Embryonic facial prominence (tissue), 1 donor: ENCODE measurements around the gene ARRB2.
"Not testable (repeated sequence)": the region's sequence is repeated elsewhere in the genome, so short reads cannot be mapped to it uniquely, and the experiment has no call there.

Source experiments
- DNase-seq: peaks from one replicate; pipeline ENCODE4 v3.0.0-alpha.2; 2016; ENCODE audit errors: extremely low spot score

Gene ARRB2

DNA sequence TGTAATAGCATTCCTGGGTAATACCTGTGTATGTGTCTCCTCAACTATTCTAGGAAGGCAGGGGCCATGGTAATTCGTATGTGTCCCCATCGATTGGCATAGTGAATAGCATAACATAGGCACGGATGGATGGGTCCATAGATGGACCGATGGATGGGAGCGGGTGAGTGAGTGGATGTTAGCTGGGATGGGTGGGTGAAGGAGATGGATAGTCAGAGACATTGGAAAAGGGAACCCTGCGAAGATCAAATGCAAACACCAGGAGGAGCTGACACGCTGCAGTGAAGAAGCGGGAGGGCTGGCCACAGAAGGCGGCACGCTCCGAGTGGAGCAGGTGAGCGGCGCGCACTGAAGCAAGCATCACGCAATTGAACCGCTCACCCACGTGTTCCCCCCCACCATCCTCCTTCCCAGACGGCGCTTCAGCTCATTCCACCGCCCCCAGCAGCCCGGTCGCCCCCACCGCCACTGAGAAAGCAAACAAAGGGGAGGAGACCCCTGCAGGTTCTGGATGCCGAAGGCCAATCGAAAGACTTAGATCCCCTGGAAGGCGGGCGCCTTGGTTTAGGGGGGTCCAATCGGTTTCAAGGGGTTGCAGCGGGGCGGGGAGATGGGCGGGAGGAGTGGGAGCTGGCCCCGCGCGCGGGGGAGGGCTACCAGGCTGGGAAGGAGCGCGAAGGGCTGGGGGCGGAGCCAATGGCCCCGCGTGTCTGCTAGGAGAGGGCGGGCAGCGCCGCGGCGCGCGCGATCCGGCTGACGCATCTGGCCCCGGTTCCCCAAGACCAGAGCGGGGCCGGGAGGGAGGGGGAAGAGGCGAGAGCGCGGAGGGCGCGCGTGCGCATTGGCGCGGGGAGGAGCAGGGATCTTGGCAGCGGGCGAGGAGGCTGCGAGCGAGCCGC, at the start of gene ARRB2:
Gene ARRB2 (plus strand): TSS at position 839 of the 899 bp plus-strand sequence. CDS start 90 bp downstream, outside the sequence.
- DNase-seq, result peak; percentile 97

GRCh38 chr17:4663711-4664110, 46.7 kb upstream of the ARRB2 start:
- no peak for DNase-seq

GRCh38 chr17:4664230-4664629, 46.2 kb upstream of the ARRB2 start:
- no peak for DNase-seq

- no peak for DNase-seq
Measured at GRCh38 chr17:4665027-4665426, 45.4 kb upstream of the ARRB2 start.

DNA sequence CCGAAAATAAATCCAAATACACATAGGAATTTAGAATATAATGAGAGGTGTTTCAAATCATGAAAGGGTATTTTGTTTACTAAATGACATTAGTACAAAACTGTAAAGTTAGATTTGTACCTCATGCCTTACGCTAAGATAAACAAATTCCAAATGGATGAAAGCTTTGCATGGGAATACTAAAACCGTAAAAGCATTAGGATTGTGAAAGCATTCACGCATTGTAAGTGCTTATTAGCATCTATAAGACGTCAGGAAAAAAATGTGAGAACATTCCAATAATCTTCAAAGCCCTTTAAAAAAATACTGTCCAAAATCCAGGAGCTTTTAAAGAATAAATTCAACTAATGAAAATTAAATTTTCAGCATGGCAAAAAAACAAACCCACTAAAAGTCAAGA, 44.1 kb upstream of the ARRB2 start:
- no peak for DNase-seq

GRCh38 chr17:4667166-4667565, 43.3 kb upstream of the ARRB2 start:
- DNase-seq, result no peak

DNA sequence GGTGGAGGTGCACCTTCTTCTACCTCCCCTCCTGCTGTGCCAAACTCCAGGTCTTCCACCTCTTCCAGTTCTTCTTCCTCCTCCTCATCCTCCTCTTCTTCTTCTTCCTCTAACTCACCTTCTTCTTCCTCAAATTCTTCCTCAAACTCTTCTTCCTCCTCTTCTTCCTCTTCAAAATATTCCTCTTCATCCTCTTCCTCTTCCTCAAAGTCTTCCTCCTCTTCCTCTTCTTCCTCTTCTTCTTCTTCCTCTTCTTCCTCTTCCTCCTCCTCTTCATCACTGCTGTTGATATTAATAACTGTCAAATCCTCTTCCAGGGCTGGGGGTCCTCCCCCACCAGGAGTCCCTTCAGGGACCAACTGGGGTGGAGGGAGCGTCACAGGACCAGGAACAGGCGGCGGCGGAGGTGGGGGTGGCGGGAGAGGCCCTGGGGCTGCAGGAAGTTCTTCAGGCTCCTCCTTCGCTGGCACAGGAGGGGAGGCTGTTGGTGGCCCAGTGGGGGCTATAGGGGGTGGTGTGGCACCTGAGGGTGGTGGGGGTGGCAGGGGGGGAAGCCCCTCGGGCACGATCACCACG, 38.3 kb upstream of the ARRB2 start:
- no peak for DNase-seq

DNA sequence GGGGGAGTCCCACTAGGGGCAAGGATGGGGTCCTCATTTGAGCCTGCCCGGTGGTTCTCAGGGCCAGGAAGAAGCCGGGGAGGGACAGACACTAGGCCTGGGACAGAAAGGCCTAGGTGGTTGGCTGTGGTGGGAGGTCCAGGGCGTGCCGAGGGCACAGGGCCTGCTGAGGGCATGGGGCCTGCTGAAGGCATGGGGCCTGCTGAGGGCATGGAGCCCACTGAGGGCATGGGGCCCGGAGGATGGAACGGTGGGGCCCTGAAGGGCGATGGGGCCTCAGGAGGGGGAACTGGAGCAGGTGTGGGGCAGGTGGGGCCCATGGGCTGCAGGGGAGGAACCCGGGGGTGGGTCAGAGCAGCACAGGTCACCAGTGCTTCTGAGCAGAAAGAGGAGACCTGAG, 37.7 kb upstream of the ARRB2 start:
- no peak for DNase-seq

DNA sequence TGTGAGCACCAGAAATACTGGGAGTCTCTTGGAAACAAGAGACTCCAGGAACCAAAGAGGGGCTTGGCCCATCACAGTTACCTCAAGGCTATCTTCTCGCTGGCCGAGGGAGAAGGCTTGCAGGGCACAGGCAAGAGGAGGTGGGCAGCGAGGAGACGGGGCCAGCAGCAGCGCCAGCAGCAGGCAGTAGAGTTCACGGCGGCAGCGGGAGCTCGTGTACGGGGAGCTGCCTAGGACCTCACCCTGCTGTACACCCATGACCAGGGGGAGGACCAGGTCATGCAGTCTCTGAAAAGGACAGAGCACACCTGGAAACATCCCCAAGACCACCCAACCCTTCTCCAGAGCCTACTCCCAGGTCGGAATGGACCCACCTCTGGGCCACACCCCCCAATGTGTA, 37.3 kb upstream of the ARRB2 start:
- DNase-seq, result no peak

DNA sequence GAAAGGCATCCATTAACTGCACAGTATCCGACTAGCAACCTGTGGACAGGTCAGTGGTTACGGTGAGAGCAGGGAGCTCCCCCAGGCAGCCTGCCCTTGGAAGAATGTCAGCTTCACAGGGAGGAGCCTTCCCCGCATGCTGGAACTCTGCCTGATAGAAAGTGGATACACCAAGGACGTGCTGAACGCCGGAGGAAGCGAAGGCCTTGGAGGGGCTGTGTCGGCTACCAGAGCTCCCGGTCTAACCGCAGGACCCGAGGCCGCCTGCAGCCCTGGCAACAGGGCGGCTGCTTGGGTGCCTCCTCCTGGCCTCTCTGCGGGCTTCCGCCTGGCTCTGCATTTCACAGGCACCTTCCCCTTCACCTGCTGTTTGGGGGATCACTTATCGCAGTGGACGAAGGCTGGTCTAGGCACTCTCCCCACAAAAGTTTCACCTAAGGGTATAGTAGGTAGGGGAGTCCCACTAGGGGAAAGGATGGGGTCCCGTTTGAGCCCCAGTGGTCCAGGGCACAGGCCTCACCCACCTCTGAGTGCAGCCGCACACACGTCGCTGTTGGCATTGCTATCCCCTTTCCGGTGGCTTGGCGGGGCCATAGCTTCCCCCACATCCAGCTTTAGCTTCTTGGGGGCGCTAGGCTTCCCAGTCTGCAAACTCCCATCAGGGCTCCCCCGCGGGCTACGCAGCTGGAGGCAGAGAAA, 36.3 kb upstream of the ARRB2 start:
- DNase-seq, result no peak

DNA sequence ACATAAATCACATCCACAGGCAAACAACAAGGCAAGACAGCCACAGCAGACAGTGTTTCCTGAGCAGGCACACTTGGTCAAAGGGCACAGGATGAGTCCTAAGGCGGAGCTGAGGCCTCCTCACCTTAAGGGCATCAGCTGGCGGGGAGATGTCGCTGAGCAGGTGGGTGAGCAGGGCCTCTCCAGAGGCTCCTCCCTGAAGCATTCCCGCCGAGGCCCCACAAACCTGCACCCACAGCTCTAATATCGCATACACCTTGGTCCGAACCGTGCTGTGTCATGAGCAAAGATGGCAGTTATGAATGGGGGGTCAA, 35.8 kb upstream of the ARRB2 start:
- DNase-seq, result no peak

GRCh38 chr17:4675791-4676190, 34.6 kb upstream of the ARRB2 start:
- DNase-seq, result no peak

DNA sequence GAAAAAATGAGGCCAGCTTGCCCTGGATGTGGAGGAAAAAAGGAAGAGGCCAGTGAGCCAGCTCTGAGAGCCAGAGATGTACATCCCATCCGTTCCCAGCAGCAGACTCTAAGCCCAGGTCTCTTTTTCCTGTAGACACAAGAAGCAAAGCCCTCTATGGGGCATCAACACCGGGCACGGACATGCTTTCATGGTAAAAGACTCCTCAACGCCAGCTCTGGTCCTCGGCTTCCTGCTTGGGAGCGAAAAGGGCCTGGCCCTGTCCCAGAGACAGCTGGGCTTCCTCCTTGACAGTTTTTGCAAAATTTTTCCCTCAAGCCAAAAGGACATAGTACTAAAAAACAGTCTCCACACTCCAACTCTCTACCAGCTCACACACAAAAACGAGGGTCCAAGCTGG, 33.6 kb upstream of the ARRB2 start:
- no peak for DNase-seq

GRCh38 chr17:4678448-4679026, 31.9 kb upstream of the ARRB2 start:
- DNase-seq, result no peak

DNA sequence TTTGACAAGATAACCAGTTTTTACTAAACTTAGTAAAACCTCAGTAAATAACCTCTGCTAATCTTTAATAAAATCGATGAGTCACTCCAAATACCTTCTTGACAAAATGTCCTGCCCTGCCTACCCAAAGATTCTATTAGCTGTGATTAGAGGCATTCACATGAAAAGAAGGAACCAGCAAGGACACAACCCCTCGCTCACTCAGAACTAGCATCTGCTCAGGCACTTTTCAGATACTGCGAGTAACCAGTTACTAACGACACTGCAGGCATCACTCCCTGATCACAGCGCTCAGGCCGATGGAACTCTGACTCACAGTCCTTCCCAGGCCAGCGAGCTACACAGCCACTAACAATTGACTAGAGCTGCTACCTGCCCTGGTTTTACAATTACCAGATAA, 30.8 kb upstream of the ARRB2 start:
- no peak for DNase-seq

DNA sequence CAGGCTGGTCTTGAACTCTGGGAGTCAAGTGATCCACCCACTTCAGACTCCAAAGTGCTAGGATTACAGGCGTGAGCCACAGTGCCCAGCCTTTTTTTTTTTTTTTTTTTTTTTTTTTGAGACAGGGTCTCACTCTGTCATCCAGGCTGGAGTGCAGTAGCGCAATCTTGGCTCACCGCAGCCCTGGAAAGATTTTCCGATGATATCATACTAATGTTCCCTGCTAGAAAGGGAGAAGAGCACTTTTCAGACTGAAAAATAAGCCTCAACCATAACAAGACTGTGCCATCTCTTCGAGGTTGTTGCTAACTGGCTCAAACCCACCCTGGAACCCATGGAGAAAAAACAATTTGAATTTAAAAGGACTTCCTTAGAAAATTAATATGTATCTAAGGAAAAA, 26.7 kb upstream of the ARRB2 start:
- not testable (repeated sequence) for DNase-seq

DNA sequence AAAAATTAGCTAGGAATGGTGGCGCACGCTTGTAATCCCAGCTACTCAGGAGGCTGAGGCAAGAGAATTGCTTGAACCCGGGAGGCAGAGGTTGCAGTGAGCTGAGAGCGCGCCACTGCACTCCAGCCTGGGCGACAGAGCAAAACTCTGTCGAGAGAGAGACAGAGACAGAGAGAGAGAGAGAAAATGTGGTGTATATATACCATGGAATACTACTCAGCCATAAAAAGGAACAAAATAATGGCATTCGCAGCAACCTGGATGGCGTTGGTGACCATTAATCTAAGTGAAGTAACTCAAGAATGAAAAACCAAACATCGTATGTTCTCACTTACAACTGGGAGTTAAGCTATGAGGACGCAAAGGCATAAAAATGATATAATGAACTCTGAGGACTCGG, 20.6 kb upstream of the ARRB2 start:
- DNase-seq, result not testable (repeated sequence)

DNA sequence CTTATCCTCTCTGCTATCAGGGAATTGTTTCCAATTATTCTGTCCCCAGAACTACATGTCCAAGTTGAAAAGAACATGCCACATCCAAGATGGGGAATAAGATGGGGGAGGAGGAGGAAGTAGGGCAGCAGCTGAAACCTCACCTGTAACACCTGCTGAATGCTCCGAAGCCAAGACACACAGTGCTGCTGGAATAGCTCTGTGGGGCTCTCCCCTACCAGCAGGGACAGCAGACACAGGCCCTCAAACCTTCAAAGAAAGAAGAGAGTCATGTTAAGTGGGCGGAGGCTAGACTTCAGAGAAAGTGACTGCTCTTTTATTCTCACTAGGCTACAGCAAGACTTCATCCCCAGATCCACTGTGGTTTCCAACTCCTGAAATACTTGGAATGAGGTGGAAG, 19.7 kb upstream of the ARRB2 start:
- DNase-seq, result no peak

DNA sequence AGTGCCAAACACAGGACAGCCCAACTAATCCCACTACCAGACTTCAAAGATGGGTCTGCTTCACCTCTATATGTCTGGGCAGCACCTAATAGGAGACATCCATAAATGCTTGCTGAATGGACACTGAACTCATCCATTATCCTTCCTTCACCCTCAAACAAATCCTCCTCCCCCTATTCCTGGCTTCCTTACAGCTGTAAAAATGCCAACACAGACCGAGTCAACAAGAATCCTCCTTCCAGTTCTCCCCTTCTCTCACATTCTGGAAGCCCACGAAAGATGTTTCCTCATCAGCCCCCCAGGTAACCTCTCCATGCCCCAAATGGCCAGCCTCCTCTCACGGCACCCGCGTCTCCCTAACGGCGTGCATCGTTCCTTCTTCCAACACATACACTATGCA, 18.7 kb upstream of the ARRB2 start:
- DNase-seq, result no peak

GRCh38 chr17:4693416-4693815, 17.0 kb upstream of the ARRB2 start:
- no peak for DNase-seq

DNA sequence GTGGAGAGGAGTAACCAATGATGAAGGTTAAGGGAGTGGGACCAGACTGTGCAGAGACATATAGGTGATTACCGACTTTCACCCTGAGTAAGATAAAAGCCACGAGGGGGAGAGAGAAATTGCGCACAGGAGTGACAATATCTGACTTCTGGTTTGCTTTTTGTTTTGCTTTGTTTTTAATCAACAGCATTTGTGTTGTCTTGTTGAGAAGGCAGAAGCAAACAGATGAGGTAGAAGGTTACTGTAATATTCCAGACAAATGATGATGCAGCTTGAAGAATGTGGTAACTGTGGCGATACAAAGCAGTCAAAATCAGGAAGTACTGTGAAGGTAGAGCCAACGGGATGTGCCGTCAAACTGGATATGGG, 14.0 kb upstream of the ARRB2 start:
- no peak for DNase-seq

DNA sequence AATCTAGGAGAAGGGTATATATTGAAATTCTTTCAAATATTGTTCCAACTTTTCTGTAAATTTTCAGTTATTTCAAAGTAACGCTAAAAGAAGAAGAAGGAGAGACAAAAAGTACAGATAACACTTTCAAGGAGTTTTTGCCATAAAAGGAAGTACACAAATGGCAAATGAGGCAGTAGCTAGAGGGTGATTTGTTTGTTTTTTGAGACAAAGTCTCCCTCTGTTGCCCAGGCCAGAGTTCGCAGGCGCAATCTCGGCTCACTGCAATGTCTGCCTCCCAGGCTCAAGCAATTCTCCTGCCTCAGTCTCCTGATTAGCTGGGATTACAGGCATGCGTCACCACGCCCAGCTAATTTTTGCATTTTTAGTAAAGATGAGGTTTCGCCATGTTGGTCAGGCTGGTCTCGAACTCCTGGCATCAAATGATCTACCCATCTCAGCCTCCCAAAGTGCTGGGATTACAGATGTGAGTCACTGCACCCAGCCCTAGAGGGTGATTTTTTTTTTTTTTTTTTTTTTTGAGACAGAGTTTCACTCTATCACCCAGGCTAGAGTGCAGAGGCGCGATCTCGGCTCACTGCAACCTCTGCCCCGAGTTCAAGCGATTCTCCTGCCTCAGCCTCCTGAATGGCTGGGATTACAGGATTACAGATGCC, 10.9 kb upstream of the ARRB2 start:
- DNase-seq, result not testable (repeated sequence)
